HG02798 (cell line): ENCODE data around the gene RASSF1.
"Not testable (repeated sequence)": the region's sequence is repeated elsewhere in the genome, so short reads cannot be mapped to it uniquely, and the experiment has no call there.

Experiments used
- ATAC-seq: cut with Tn5 transposase; IDR thresholded peaks from one replicate; pipeline ENCODE4 v1.9.1; 2021; ENCODE audit warnings: mild to moderate bottlenecking; ENCODE audit not compliant: unreplicated experiment, poor library complexity

The RASSF1 gene

DNA sequence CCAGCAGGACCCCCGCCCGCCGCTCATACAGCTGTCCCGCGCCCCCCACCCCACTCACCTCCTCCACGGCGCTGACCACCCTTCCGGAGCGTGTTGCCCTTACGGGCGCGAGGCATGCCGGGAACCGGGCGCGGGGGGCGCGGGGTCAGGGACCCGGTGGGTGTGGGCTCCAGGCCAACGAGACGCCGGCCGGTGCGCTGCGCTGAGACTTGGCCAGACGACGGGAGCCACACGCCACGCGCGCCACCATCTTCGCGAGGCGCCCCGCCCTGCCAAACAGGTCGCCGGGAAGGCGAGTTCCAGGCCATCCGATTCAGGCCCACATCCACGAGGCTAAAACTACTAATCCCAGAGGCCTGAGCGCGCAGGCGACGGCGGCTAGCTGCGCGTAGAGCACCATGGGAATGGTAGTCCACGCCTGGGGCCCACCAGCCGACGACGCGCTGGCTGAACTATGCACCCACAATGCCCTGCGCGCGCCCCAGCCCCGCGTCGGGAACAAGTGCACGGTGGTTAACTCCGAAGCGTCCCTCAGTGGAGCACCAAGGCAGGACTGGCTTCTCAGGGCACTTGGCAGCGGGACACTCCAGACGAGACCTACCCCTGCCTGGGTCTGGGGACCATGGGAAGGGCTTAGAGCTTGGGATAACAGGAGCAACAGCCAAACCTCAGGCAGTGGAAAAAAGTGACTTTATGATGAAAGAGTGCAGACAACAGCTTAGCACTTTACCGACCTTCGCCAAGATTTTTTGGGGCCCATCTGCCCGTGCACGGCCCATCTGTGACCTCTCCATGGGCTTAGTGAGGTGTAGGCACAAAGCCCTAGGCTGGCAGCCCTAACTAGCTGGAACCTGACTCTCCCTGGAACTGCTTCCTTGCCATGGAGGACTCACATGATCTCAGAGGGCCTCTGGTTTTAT lies 48.2 kb downstream of the RASSF1 start, which contains the start of gene IFRD2:
TSS of gene IFRD2 (minus strand) at position 271 of the 920 bp plus-strand sequence. CDS start at position 116, 155 bp downstream.
- ATAC-seq = peak; percentile 96

DNA sequence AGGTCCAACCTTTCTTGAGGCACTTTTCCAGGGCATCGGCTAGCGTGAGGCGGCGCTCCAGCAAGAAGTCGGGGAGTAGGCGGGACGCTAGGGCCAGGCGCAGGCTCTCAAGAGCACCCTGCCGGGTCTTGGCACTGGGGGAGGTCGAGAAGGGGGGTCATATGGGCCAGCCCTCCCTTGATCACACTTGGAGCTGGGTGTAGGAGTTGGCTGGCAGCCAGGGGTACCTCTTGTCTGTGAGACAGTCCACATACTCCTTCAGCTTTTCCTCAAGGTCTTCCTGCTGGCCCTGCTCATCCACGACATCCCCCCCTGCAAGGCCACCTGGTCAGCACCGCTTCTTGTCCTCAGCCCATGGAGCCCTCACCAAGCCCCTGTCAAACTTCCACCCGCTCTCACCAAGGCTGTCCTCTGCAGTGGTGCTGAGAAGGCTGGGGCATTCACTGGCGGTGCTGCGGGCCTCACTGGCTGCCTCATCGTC lies 50.4 kb downstream of the RASSF1 start:
- no peak for ATAC-seq

DNA sequence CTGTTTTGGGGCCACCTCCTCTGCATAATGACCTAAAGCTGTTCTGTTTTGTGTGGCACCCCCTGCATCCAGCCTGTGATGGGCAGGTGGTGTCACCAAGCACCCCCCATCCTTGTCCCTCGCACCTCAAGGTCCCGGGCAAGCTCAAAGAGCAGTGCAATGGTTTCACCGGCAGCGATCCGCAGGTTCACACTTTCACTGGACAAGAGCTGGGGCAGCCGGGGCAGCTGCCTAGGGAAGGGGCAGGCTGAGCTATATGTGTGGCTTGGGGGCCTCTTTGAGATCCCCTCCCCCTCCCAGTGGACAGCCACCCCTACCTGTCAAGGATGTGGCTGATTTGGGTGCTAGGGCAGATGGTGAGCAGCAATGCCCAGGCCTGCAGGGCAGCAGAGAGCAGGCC lies 51.5 kb downstream of the RASSF1 start:
- ATAC-seq = no peak

DNA sequence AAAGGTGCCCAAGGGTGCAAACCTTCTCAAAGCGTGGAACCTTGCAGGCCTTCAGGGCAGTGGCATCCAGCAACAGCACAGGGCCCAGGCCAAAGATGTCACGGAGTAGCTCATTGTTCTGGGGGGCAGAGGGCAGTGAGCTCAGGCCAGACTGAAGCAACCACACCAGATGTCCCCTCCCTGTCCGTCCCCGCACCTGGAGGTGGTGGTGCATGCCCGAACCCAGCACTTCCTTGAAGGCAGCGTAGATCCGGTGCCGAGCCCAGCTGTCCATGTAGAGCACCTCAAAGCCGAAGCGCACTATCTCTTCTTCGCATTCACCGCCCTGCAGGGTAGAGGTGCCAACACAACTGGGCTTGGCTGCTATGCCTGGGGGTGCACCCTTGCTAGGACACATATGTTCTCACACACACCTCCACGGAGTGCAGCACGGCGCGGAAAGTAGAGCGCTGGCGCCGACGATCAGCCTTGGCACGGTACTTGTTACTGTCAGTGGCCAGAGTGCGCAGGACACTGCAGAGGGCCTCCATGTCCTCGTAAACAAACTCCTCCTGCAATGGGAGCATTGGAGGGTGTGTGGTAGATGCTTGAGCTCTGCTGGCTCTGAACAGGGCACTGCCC lies 52.1 kb downstream of the RASSF1 start:
- ATAC-seq = no peak

DNA sequence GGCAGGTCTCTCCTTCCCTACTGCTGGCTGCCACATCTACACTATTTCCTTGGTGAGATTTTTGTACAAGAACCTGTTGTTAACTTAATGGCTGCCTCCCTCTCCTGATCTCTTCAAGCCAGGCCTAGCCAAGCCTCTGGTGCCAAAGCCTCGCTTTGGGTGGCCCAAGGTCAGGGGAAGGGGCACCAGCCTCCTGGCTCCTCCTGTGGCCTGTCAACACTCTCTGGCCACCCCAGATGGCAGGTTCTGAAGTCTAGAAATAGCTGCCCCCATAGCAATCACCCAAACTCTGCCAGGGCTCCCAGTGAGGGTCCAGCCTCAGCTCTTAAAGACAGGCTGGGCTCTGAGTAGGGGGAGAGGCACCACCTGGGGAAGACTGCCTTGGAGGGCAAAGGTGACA lies 53.4 kb downstream of the RASSF1 start:
- ATAC-seq = no peak

DNA sequence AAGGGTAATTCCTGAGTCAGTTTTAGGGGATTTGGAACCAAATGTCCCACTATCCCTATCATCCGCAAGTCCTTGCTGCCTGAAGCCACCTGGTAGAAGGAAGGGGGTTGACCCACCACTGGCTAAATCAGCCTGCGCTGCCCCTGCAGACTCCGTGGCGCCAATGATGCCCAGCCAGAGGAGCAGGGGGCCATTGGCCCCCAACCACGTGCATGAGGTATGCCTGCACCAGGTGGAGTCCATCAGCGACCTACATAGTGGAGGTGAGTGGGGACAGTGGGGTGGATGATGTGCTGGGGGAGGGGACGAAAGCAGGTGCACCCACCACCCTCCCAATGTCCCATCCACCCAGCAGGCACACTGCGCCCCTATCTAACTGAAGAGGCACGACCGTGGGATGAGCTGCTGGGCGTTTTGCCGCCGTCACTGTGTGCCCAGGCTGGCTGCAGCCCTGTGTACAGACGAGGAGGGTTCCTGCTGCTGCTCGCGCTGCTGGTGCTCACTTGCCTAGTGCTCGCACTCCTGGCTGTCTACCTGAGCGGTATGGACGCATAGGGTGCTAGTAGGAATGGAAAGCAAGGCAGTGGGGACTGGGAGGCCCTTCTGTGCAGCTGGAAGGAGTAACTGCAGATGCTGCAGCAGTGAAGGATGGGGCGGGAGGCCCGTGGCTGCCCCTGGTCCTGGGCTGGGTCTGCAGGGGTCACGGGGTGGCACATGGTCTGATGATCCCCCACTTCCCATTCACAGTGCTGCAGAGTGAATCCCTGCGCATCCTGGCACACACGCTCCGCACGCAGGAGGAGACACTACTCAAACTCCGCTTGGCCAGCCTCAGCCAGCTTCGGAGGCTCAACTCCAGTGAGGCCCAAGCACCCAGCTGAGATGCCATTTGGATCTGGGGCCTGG lies 54.1 kb downstream of the RASSF1 start:
- no peak for ATAC-seq

DNA sequence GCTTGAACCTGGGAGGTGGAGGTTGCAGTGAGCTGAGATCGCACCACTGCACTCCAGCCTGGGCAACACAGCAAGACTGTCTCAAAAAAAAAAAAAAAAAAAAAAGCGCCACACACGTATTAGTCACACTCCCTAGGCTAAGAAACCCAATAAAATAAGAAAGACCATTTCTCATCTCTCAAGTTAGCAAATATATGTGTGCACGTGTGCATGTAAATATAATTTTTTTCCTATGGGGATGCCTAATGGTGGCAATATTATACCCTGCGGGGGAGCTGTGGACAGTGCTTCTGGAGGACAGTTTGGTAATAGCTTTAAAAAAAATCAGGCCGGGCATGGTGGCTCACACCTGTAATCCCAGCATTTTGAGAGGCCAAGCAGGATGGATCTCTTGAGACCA lies 56.5 kb downstream of the RASSF1 start:
- not testable (repeated sequence) for ATAC-seq
